ENCODE measurements around the gene RAB25. TPM values are rescaled to one million over a fixed set of nuclear protein-coding genes. Genes with fewer than 3 reads are reported as not detected.

The RAB25 gene
- total and polyA plus RNA-seq, 2 of the 13 experiments (the other 11 are each of a cell fraction or from before 2014, with no cell fraction given), result 0.20 to 0.22 TPM

DNA sequence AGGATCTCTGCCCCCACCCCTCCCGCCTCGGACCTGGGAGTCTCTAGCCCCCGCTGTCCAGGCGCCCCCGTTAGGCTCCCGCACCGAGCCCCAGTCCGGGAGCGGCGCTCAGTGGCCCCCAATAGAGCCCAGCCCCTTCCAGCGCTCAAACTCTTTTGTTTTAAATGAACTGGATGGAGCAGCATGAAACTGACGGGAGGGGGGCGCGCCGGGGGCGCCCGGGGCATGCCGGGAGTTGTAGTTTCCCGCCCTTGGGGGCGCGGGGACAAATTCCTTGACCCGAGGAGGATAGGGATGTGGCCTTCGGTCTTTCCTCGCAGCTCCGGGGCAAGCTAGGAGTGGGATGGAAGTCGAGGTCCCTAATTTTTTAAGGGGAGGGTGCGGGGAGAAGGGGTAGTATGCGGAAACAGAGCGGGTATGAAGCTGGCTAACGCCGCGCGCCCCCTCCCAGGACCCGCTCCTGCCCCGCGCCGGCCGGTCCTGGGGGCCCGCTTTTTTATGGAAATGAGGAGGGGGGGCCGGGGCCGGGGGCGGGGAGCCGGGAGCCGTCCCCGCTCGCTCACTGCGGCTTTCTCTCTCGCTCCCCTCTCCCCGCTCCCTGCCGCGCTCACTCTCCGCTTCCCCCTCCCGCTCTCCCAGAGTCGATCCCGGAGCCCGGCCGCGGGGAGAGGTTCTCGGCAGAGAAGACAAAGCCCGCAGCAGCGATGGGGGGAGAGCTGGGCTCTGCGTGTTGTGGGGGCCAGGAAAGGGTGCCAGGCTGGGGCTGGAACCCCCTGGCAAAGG, 21.5 kb downstream of the RAB25 start, which contains the start of gene MEX3A (continued):
- no peak for TF ChIP-seq PCBP2 (optimal IDR thresholded peaks at IDR 0.05; ENCODE audit: low read depth, low read length, poor library complexity, severe bottlenecking)
- TF ChIP-seq ZFX (CRISPR knock-in tag; IDR thresholded peaks at IDR 0.05; ENCODE audit: low read depth), result no peak
- TF ChIP-seq, protein P1, sequence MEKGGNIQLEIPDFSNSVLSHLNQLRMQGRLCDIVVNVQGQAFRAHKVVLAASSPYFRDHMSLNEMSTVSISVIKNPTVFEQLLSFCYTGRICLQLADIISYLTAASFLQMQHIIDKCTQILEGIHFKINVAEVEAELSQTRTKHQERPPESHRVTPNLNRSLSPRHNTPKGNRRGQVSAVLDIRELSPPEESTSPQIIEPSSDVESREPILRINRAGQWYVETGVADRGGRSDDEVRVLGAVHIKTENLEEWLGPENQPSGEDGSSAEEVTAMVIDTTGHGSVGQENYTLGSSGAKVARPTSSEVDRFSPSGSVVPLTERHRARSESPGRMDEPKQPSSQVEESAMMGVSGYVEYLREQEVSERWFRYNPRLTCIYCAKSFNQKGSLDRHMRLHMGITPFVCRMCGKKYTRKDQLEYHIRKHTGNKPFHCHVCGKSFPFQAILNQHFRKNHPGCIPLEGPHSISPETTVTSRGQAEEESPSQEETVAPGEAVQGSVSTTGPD (CRISPR knock-in tag; IDR thresholded peaks at IDR 0.05), result no peak
- no peak for TF ChIP-seq ZNF780A (CRISPR knock-in tag; IDR thresholded peaks at IDR 0.05)
- TF ChIP-seq NFRKB (IDR thresholded peaks at IDR 0.05), result no peak
- TF ChIP-seq, protein P2, sequence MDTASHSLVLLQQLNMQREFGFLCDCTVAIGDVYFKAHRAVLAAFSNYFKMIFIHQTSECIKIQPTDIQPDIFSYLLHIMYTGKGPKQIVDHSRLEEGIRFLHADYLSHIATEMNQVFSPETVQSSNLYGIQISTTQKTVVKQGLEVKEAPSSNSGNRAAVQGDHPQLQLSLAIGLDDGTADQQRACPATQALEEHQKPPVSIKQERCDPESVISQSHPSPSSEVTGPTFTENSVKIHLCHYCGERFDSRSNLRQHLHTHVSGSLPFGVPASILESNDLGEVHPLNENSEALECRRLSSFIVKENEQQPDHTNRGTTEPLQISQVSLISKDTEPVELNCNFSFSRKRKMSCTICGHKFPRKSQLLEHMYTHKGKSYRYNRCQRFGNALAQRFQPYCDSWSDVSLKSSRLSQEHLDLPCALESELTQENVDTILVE (CRISPR knock-in tag; IDR thresholded peaks at IDR 0.05), result no peak
- TF ChIP-seq XRCC5 (optimal IDR thresholded peaks at IDR 0.05; ENCODE audit: low read length), result no peak
- TF ChIP-seq, protein P3, sequence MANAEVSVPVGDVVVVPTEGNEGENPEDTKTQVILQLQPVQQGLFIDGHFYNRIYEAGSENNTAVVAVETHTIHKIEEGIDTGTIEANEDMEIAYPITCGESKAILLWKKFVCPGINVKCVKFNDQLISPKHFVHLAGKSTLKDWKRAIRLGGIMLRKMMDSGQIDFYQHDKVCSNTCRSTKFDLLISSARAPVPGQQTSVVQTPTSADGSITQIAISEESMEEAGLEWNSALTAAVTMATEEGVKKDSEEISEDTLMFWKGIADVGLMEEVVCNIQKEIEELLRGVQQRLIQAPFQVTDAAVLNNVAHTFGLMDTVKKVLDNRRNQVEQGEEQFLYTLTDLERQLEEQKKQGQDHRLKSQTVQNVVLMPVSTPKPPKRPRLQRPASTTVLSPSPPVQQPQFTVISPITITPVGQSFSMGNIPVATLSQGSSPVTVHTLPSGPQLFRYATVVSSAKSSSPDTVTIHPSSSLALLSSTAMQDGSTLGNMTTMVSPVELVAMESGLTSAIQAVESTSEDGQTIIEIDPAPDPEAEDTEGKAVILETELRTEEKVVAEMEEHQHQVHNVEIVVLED (CRISPR knock-in tag; IDR thresholded peaks at IDR 0.05; ENCODE audit: borderline replicate concordance), result peak; percentile 55; the same call in 1 of the 2 replicates
- 0 out of 2 replicates have a peak, but pooled peaks have one; percentile 45 for TF ChIP-seq ZNF343 (CRISPR knock-in tag; IDR thresholded peaks at IDR 0.05)
- peak; percentile 24; the same call in 1 of the 2 replicates for TF ChIP-seq NFYB (CRISPR knock-in tag; IDR thresholded peaks at IDR 0.05)
- TF ChIP-seq MATR3 (CRISPR knock-in tag; IDR thresholded peaks at IDR 0.05), result no peak
- TF ChIP-seq ZZZ3 (CRISPR knock-in tag; IDR thresholded peaks at IDR 0.05; ENCODE audit: borderline replicate concordance), result no peak
- TF ChIP-seq ZNF282 (IDR thresholded peaks at IDR 0.05; ENCODE audit: partially characterized antibody), result no peak
- TF ChIP-seq, protein P4, sequence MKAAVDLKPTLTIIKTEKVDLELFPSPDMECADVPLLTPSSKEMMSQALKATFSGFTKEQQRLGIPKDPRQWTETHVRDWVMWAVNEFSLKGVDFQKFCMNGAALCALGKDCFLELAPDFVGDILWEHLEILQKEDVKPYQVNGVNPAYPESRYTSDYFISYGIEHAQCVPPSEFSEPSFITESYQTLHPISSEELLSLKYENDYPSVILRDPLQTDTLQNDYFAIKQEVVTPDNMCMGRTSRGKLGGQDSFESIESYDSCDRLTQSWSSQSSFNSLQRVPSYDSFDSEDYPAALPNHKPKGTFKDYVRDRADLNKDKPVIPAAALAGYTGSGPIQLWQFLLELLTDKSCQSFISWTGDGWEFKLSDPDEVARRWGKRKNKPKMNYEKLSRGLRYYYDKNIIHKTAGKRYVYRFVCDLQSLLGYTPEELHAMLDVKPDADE (CRISPR knock-in tag; IDR thresholded peaks at IDR 0.05), result no peak
- TF ChIP-seq EZH2 (conservative IDR thresholded peaks at IDR 0.05; ENCODE audit: low read depth, low read length), result no peak
- TF ChIP-seq ZNF605 (CRISPR knock-in tag; IDR thresholded peaks at IDR 0.05), result peak; percentile 55; the same call in 1 of the 2 replicates
- peak; percentile 66 for TF ChIP-seq RBM39 (IDR thresholded peaks at IDR 0.05; ENCODE audit: low read depth, low read length, poor library complexity, severe bottlenecking)
- peak; percentile 48; the same call in 1 of the 2 replicates for TF ChIP-seq GFI1 (CRISPR knock-in tag; IDR thresholded peaks at IDR 0.05; ENCODE audit: borderline replicate concordance)
- TF ChIP-seq KDM5B (CRISPR knock-in tag; IDR thresholded peaks at IDR 0.05; ENCODE audit: borderline replicate concordance), result no peak; the same call in 1 of the 2 replicates
- TF ChIP-seq ZNF619 (CRISPR knock-in tag; IDR thresholded peaks at IDR 0.05), result no peak
